Transverse colon (tissue), 4 donors: ENCODE measurements around the gene HOXA10.
A peak's percentile ranks its signal among the peaks of the same experiment; 100 is the strongest.

Experiments used
- CTCF ChIP-seq, 5 experiments: fragments of 200-600 bp in 3 of 5; fragments of 450-650 bp in 2 of 5; sonication (generic) in 3 of 5; IDR thresholded peaks; 1 replicate in 2 of 5; 2 replicates in 3 of 5; pipeline ENCODE4 v1.5.1; 2016 to 2017; ENCODE audit warnings: antibody characterized with exemption in 5 of 5, inconsistent platforms in 3 of 5, mild to moderate bottlenecking in 2 of 5, moderate library complexity in 1 of 5
- EP300 ChIP-seq: sonication (generic); formaldehyde crosslinking; IDR thresholded peaks from one replicate; pipeline ENCODE4 v1.6.1; 2017; ENCODE audit warnings: antibody characterized with exemption, low read depth
- POLR2A ChIP-seq: fragments of 450-650 bp; IDR thresholded peaks from one replicate; pipeline ENCODE4 v1.6.1; 2016; ENCODE audit warnings: antibody characterized with exemption, mild to moderate bottlenecking, moderate library complexity
- POLR2AphosphoS5 ChIP-seq, 3 donors: sonication (generic); formaldehyde crosslinking; IDR thresholded peaks; one replicate each; pipeline ENCODE4 v1.6.1; 2016; ENCODE audit warnings: antibody characterized with exemption in 3 of 3

DNA sequence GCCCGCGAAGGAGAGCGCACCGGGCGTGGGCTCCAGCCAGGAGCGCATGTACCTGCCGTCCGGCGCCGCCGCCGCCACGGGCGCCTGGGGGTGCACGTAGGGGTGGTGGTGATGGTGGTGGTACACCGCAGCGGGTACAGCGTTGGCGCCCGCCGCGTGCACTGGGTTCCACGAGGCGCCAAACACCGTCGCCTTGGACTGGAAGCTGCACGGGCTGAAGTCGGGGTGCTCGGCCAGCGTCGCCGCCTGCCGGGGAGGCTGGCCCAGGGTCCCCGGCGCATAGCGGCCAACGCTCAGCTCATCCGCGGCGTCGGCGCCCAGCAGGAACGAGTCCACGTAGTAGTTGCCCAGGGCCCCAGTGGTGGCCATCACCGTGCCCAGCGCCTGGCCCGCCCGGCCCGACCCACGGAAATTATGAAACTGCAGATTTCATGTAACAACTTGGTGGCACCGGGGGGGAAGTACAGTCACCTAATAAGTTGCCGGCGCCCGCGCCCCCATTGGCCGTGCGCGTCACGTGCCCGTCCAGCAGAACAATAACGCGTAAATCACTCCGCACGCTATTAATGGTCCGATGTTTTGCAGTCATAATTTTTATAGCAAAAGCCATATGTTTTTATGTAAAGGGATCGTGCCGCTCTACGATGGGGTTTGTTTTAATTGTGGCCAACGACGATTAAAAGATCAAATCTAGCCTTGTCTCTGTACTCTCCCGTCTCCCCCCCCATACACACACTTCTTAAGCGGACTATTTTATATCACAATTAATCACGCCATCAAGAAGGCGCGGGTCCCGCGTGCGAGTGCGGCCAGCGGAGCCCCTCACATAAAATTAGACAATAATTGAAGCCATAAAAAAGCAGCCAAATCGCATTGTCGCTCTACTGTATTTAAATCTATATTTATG, 8.8 kb downstream of the HOXA10 start, which contains the start of gene HOXA9:
- peak in 4 of 5 experiments; percentile 7 to 37 (median 18) for TF ChIP-seq CTCF (IDR thresholded peaks at IDR 0.05)
- peak; percentile 77 for TF ChIP-seq POLR2A
- peak; percentile 86 to 94 (median 89) for TF ChIP-seq POLR2AphosphoS5 (IDR thresholded peaks at IDR 0.05)
- TF ChIP-seq EP300, result no peak
